NCI-H2029 treated with DMSO at 0.1 percent for 48 hours (cell line): ENCODE results near the gene PACRG.
"Not testable (repeated sequence)": the region's sequence is repeated elsewhere in the genome, so short reads cannot be mapped to it uniquely, and the experiment has no call there.

ENCODE experiments used
- DNase-seq: peaks from one replicate; lab custom pipeline; 2025; lab: John Stamatoyannopoulos, UW

Gene PACRG

GRCh38 chr6:163313981-163314380 lies 586.2 kb downstream of the PACRG start:
- no peak for DNase-seq

GRCh38 chr6:163314791-163315470 lies 587.2 kb downstream of the PACRG start:
- no peak for DNase-seq

GRCh38 chr6:163316866-163317495 lies 589.2 kb downstream of the PACRG start:
- DNase-seq, result not testable (repeated sequence)

GRCh38 chr6:163318071-163318786 lies 590.5 kb downstream of the PACRG start:
- no peak for DNase-seq

- no peak for DNase-seq
These were observed 592.0 kb downstream of the PACRG start for GRCh38 chr6:163319609-163320366.

- no peak for DNase-seq
These were observed 592.6 kb downstream of the PACRG start for GRCh38 chr6:163320402-163320801.

- no peak for DNase-seq
These were observed 593.0 kb downstream of the PACRG start for GRCh38 chr6:163320804-163321203.

- DNase-seq, result no peak
These were observed 593.9 kb downstream of the PACRG start for GRCh38 chr6:163321717-163322116.

GRCh38 chr6:163323274-163323673 lies 595.5 kb downstream of the PACRG start:
- DNase-seq, result no peak

- no peak for DNase-seq
These were observed 595.9 kb downstream of the PACRG start for GRCh38 chr6:163323705-163324104.

GRCh38 chr6:163324326-163324687 lies 596.5 kb downstream of the PACRG start:
- no peak for DNase-seq

GRCh38 chr6:163324688-163325389 lies 597.1 kb downstream of the PACRG start:
- no peak for DNase-seq

GRCh38 chr6:163325390-163325784 lies 597.6 kb downstream of the PACRG start:
- no peak for DNase-seq

- DNase-seq, result no peak
These were observed 599.5 kb downstream of the PACRG start for GRCh38 chr6:163327165-163327880.

- DNase-seq, result no peak
These were observed 600.1 kb downstream of the PACRG start for GRCh38 chr6:163327921-163328320.

- no peak for DNase-seq
These were observed 600.6 kb downstream of the PACRG start for GRCh38 chr6:163328411-163328810.

GRCh38 chr6:163329991-163330390 lies 602.2 kb downstream of the PACRG start:
- DNase-seq, result no peak

GRCh38 chr6:163331245-163331644 lies 603.5 kb downstream of the PACRG start:
- no peak for DNase-seq

GRCh38 chr6:163332575-163332974 lies 604.8 kb downstream of the PACRG start:
- DNase-seq, result no peak

- DNase-seq, result no peak
These were observed 605.3 kb downstream of the PACRG start for GRCh38 chr6:163333038-163333437.
